ENCODE results near the gene TMEM167B. TPM values are rescaled to one million over a fixed set of nuclear protein-coding genes. Genes with fewer than 3 reads are reported as not detected.
"Not testable (repeated sequence)": the region's sequence is repeated elsewhere in the genome, so short reads cannot be mapped to it uniquely, and the experiment has no call there.

The TMEM167B gene
- polyA plus RNA-seq, 1 donor (not counting 4 experiments of a cell fraction or from before 2014, with no cell fraction given), result 15.7 TPM

DNA sequence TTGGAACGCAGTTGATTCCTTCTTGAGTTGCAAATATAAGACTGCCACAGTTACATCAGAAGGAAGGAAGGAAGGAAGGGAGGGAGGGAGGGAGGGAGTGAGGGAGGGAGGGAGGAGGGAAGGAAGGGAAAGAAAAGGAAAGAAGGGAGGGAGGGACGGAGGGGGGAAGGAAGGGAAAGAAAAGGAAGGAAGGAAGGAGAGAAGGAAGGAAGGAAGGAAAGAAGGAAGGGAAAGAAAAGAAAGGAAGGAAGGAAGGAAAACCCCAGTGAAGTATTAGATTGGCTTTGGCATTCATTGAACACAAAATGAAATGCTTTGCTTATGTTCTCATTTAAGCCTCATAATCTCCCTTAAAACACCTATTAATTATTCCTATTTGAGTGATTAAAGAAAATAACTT is 42.2 kb upstream of the TMEM167B start:
- H3K27ac ChIP-seq (ENCODE audit: control insufficient read depth, insufficient read depth, low read length), result no peak overlapping the region
- DNase-seq (ENCODE audit: low read depth, low spot score) (no peak), FAIRE-seq (no peak)
- H3K4me3 ChIP-seq (ENCODE audit: control insufficient read depth in 2 of 3, extremely low read depth in 1 of 3, insufficient read depth in 2 of 3, low read depth in 1 of 3, low read length in 3 of 3), result no peak overlapping the region
- peak overlapping the region; percentile 40 for H2AFZ ChIP-seq (ENCODE audit: control insufficient read depth, low read length)
- no peaks in the 10 kb centered on the region for H3K36me3 ChIP-seq (ENCODE audit: control insufficient read depth in 2 of 2, extremely low read depth in 1 of 2, insufficient read depth in 2 of 2, low read length in 2 of 2)
- no peaks in the 10 kb centered on the region for H3K27me3 ChIP-seq (ENCODE audit: control insufficient read depth, extremely low read depth, insufficient read depth, low read length)
- H3K4me2 ChIP-seq (ENCODE audit: control insufficient read depth, extremely low read depth, insufficient read depth, low read depth, low read length), result no peak overlapping the region
- H4K20me1 ChIP-seq (ENCODE audit: control insufficient read depth, extremely low read depth, insufficient read depth, low read length), result no peaks in the 10 kb centered on the region
- H3K9me1 ChIP-seq (ENCODE audit: control insufficient read depth, extremely low read depth, insufficient read depth, low read length), result no peaks in the 10 kb centered on the region
- no peaks in the 10 kb centered on the region for H3K9me3 ChIP-seq (ENCODE audit: control insufficient read depth, low read depth, low read length)
- TF ChIP-seq EZH2 (IDR thresholded peaks at IDR 0.05; ENCODE audit: low read length), result no peak
- TF ChIP-seq, protein P1, sequence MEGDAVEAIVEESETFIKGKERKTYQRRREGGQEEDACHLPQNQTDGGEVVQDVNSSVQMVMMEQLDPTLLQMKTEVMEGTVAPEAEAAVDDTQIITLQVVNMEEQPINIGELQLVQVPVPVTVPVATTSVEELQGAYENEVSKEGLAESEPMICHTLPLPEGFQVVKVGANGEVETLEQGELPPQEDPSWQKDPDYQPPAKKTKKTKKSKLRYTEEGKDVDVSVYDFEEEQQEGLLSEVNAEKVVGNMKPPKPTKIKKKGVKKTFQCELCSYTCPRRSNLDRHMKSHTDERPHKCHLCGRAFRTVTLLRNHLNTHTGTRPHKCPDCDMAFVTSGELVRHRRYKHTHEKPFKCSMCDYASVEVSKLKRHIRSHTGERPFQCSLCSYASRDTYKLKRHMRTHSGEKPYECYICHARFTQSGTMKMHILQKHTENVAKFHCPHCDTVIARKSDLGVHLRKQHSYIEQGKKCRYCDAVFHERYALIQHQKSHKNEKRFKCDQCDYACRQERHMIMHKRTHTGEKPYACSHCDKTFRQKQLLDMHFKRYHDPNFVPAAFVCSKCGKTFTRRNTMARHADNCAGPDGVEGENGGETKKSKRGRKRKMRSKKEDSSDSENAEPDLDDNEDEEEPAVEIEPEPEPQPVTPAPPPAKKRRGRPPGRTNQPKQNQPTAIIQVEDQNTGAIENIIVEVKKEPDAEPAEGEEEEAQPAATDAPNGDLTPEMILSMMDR (optimal IDR thresholded peaks at IDR 0.05 in 1 of 3, IDR thresholded peaks at IDR 0.05 in 1 of 3, conservative IDR thresholded peaks at IDR 0.05 in 1 of 3; ENCODE audit: extremely low read depth in 1 of 3, insufficient read depth in 2 of 3, low read length in 3 of 3), result no peak
- peaks cover 30% of the 10 kb centered on the region for H3K4me1 ChIP-seq (ENCODE audit: control insufficient read depth, extremely low read depth, insufficient read depth, low read length)
- H3K79me2 ChIP-seq (ENCODE audit: control insufficient read depth, insufficient read depth, low read length), result no peaks in the 10 kb centered on the region
- H3K9ac ChIP-seq (ENCODE audit: control insufficient read depth, extremely low read depth, insufficient read depth, low read length), result no peak overlapping the region
- dilution Hi-C loops (cut with MboI; ENCODE audit: extremely low pct_ligation_motif_present, low sequenced_read_pairs), result no loop called here

DNA sequence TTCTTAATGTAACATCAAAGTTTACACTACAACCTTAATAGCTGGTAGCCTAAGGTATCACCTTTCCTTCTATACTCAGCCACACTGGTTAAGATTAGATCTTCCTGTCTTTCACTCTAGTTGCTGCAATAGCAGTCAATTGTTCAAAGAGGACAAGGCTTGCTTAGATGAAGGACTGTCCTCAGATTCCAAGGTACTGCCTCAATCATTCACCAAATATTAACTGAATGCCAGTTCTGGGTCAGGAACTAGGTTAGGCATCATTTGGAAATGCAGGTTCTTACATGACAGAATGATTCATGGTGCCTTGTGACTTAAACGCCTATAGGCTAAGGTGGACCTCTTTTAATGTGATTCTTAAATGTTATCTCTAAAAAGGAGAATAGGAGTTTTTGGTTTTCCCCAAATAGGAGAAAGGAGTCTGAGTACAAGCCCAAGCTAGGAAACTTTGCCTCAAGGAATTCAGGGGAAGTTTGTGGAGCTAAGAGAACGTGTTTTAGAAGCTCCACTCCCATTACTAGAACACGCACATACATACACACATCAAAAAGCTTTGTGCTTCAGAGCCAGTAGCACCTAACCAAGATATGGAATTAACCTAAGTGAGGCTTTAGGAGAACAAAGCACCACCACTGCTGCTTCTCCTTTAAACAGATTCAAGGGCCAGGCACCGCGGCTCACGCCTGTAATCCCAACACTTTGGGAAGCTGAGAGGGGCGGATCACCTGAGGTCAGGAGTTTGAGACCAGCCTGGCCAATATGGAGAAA is 40.2 kb upstream of the TMEM167B start:
- no peaks in the 10 kb centered on the region for H4K20me1 ChIP-seq (ENCODE audit: control insufficient read depth, extremely low read depth, insufficient read depth, low read length)
- H3K4me1 ChIP-seq (ENCODE audit: control insufficient read depth, extremely low read depth, insufficient read depth, low read length), result peaks cover 30% of the 10 kb centered on the region
- H3K9ac ChIP-seq (ENCODE audit: control insufficient read depth, extremely low read depth, insufficient read depth, low read length), result peak overlapping the region; percentile 71
- peak; percentile 91 for FAIRE-seq
- dilution Hi-C loops (cut with MboI; ENCODE audit: extremely low pct_ligation_motif_present, low sequenced_read_pairs), result no loop called here
- no peaks in the 10 kb centered on the region for H3K79me2 ChIP-seq (ENCODE audit: control insufficient read depth, insufficient read depth, low read length)
- peak; percentile 78 for DNase-seq (ENCODE audit: low read depth, low spot score)
- no peaks in the 10 kb centered on the region for H3K9me1 ChIP-seq (ENCODE audit: control insufficient read depth, extremely low read depth, insufficient read depth, low read length)
- H2AFZ ChIP-seq (ENCODE audit: control insufficient read depth, low read length), result peak overlapping the region; percentile 61
- H3K9me3 ChIP-seq (ENCODE audit: control insufficient read depth, low read depth, low read length), result no peaks in the 10 kb centered on the region
- H3K27ac ChIP-seq (ENCODE audit: control insufficient read depth, insufficient read depth, low read length), result peak overlapping the region; percentile 94
- H3K4me2 ChIP-seq (ENCODE audit: control insufficient read depth, extremely low read depth, insufficient read depth, low read depth, low read length), result peak overlapping the region; percentile 63
- TF ChIP-seq, protein P1 (optimal IDR thresholded peaks at IDR 0.05 in 1 of 3, IDR thresholded peaks at IDR 0.05 in 1 of 3, conservative IDR thresholded peaks at IDR 0.05 in 1 of 3; ENCODE audit: extremely low read depth in 1 of 3, insufficient read depth in 2 of 3, low read length in 3 of 3), result no peak
- no peaks in the 10 kb centered on the region for H3K27me3 ChIP-seq (ENCODE audit: control insufficient read depth, extremely low read depth, insufficient read depth, low read length)
- no peaks in the 10 kb centered on the region for H3K36me3 ChIP-seq (ENCODE audit: control insufficient read depth in 2 of 2, extremely low read depth in 1 of 2, insufficient read depth in 2 of 2, low read length in 2 of 2)
- peak overlapping the region; percentile 2 to 39 (median 13) for H3K4me3 ChIP-seq (ENCODE audit: control insufficient read depth in 2 of 3, extremely low read depth in 1 of 3, insufficient read depth in 2 of 3, low read depth in 1 of 3, low read length in 3 of 3)

DNA sequence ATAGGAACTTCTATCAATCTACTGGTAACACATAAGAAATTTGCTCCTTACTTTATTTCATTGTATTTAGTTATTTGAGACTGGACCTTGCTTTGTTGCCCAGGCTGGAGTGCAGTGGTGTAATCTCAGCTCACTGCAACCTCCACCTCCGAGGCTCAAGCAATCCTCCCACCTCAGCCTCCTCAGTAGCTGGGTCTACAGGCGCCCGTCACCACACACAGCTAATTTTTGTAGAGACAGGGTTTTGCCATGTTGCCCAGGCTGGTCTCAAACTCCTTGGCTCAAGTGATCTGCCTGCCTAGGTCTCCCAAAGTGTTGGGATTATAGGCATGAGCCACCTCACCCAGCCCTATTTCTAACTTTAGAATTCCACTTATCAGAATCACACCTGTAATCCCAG is 38.4 kb upstream of the TMEM167B start:
- H3K27ac ChIP-seq (ENCODE audit: control insufficient read depth, insufficient read depth, low read length); H3K27me3 ChIP-seq (ENCODE audit: control insufficient read depth, extremely low read depth, insufficient read depth, low read length); H3K36me3 ChIP-seq (ENCODE audit: control insufficient read depth in 2 of 2, extremely low read depth in 1 of 2, insufficient read depth in 2 of 2, low read length in 2 of 2); H3K9me1 ChIP-seq (ENCODE audit: control insufficient read depth, extremely low read depth, insufficient read depth, low read length); H3K9ac ChIP-seq (ENCODE audit: control insufficient read depth, extremely low read depth, insufficient read depth, low read length); H3K79me2 ChIP-seq (ENCODE audit: control insufficient read depth, insufficient read depth, low read length); H3K9me3 ChIP-seq (ENCODE audit: control insufficient read depth, low read depth, low read length); H2AFZ ChIP-seq (ENCODE audit: control insufficient read depth, low read length); H4K20me1 ChIP-seq (ENCODE audit: control insufficient read depth, extremely low read depth, insufficient read depth, low read length); H3K4me3 ChIP-seq (ENCODE audit: control insufficient read depth in 2 of 3, extremely low read depth in 1 of 3, insufficient read depth in 2 of 3, low read depth in 1 of 3, low read length in 3 of 3); dilution Hi-C loops (cut with MboI; ENCODE audit: extremely low pct_ligation_motif_present, low sequenced_read_pairs); H3K4me2 ChIP-seq (ENCODE audit: control insufficient read depth, extremely low read depth, insufficient read depth, low read depth, low read length); DNase-seq (ENCODE audit: low read depth, low spot score); FAIRE-seq: not testable (repeated sequence)
- peaks cover 24% of the 10 kb centered on the region for H3K4me1 ChIP-seq (ENCODE audit: control insufficient read depth, extremely low read depth, insufficient read depth, low read length)

All from keratinocyte (primary cell).